ENCODE results near the gene LHFPL3. TPM values are rescaled to one million over a fixed set of nuclear protein-coding genes. Genes with fewer than 3 reads are reported as not detected.

Gene LHFPL3
- total RNA-seq, 1 experiment from 2014 or later, result 0.83 TPM

GRCh38 chr7:104628017-104628416, 299.6 kb downstream of the LHFPL3 start:
- Mint-ChIP-seq H3K27ac (no peak overlapping the region), H3K4me3 (no peak overlapping the region), H3K27me3 (ENCODE audit: low read depth) (peaks cover 13% of the 10 kb centered on the region), H3K4me1 (no peaks in the 10 kb centered on the region), H3K9me3 (no peaks in the 10 kb centered on the region), H3K36me3 (no peaks in the 10 kb centered on the region)
- DNase-seq (ENCODE audit: low spot score), result no peak
- POLR2A ChIA-PET, result no interaction called here
- CTCF ChIA-PET, result interaction anchor here (1.8 kb wide), 1 partner anchor 16 kb away, joined by 11 read pairs; no protein-coding TSS in a partner anchor
- no peak for ATAC-seq
- TF ChIP-seq FOXK1 (CRISPR knock-in tag; IDR thresholded peaks at IDR 0.05) (no peak), ZNF532 (CRISPR knock-in tag; IDR thresholded peaks at IDR 0.05; ENCODE audit: borderline replicate concordance) (no peak), OVOL2 (CRISPR knock-in tag; IDR thresholded peaks at IDR 0.05; ENCODE audit: borderline replicate concordance) (no peak), SP1 (CRISPR knock-in tag; conservative IDR thresholded peaks at IDR 0.05) (no peak), IRF1 (CRISPR knock-in tag; IDR thresholded peaks at IDR 0.05) (no peak), IRF2 (CRISPR knock-in tag; IDR thresholded peaks at IDR 0.05; ENCODE audit: borderline replicate concordance, low read depth) (no peak), ATF6 (CRISPR knock-in tag; IDR thresholded peaks at IDR 0.05) (no peak), CDX4 (CRISPR knock-in tag; IDR thresholded peaks at IDR 0.05; ENCODE audit: borderline replicate concordance) (no peak), ZMAT4 (CRISPR knock-in tag; IDR thresholded peaks at IDR 0.05) (no peak), TEAD1 (CRISPR knock-in tag; IDR thresholded peaks at IDR 0.05) (no peak)

GRCh38 chr7:104629408-104629807, 301.0 kb downstream of the LHFPL3 start:
- no peak for DNase-seq (ENCODE audit: low spot score)
- Mint-ChIP-seq H3K36me3 (no peaks in the 10 kb centered on the region), H3K27ac (no peak overlapping the region), H3K4me1 (no peaks in the 10 kb centered on the region), H3K9me3 (no peaks in the 10 kb centered on the region), H3K27me3 (ENCODE audit: low read depth) (peaks cover 15% of the 10 kb centered on the region), H3K4me3 (no peak overlapping the region)
- CTCF ChIA-PET, result interaction anchor here (1.2 to 2.2 kb wide), 2 partner anchors 14 to 219 kb away, joined by 3 to 10 read pairs; no protein-coding TSS in a partner anchor
- no peak for ATAC-seq
- POLR2A ChIA-PET, result no interaction called here
- TF ChIP-seq FOXJ3 (CRISPR knock-in tag; IDR thresholded peaks at IDR 0.05; ENCODE audit: borderline replicate concordance) (no peak), FOXK1 (CRISPR knock-in tag; IDR thresholded peaks at IDR 0.05) (no peak), ZNF232 (CRISPR knock-in tag; IDR thresholded peaks at IDR 0.05) (no peak), ZNF512 (CRISPR knock-in tag; IDR thresholded peaks at IDR 0.05; ENCODE audit: borderline replicate concordance) (no peak), TEAD4 (CRISPR knock-in tag; IDR thresholded peaks at IDR 0.05) (no peak)

Measured in WTC11 (cell line).